Nephron (organoid): ENCODE results near the gene COL15A1.

Experiments used
- H3K27ac Mint-ChIP-seq, 3 experiments: 2 replicates each; pipeline ENCODE4 v1.8.0; 2020; ENCODE audit warnings: mixed read lengths in 3 of 3, mild to moderate bottlenecking in 2 of 3, moderate library complexity in 1 of 3
- H3K27me3 Mint-ChIP-seq: 2 replicates; pipeline ENCODE4 v1.8.0; 2021; ENCODE audit warnings: low read depth, mild to moderate bottlenecking, moderate library complexity, mixed read lengths
- H3K36me3 Mint-ChIP-seq: 2 replicates; pipeline ENCODE4 v1.8.0; 2020; ENCODE audit warnings: low read depth, mixed read lengths
- H3K4me1 Mint-ChIP-seq: 2 replicates; pipeline ENCODE4 v1.8.0; 2020; ENCODE audit warnings: mixed read lengths
- H3K4me3 Mint-ChIP-seq, 3 experiments: 2 replicates each; pipeline ENCODE4 v1.8.0; 2020; ENCODE audit warnings: mild to moderate bottlenecking in 3 of 3, mixed read lengths in 3 of 3, moderate library complexity in 2 of 3
- H3K9me3 Mint-ChIP-seq: 2 replicates; pipeline ENCODE4 v1.8.0; 2020; ENCODE audit warnings: mixed read lengths
- TF ChIP-seq, protein P1 (sequence below), 3 experiments: fragments of 200-600 bp; sonication (generic); IDR thresholded peaks; one replicate each; pipeline ENCODE4 v1.5.0; 2021; ENCODE audit warnings: antibody characterized with exemption in 3 of 3; ENCODE audit not compliant: unreplicated experiment in 3 of 3

The COL15A1 gene

DNA sequence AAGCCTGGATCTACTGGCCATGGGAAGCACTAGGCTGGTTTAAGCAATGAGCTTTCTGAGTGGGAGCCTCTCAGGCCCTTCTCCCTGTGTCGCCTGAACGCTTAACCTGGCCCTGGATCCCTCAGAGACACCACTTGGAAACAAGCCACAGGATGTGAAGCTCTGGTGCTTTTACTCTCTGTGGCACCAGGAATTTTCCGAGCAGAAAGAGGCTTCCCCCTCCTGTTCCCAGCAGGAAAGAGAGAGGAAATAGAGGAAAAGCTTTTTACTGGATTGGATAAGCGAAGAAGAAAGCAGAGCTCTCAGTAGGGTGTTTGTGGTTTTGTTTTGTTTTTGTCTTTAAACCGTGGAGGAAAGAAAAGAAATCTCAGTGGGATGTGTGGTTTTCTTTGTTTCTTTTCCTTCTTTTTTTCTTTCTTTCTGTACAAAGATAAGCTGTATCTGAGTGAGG lies 34.5 kb downstream of the COL15A1 start:
- Mint-ChIP-seq H3K27ac (peak overlapping the region; percentile 33 to 76 (median 71)), H3K9me3 (no peaks in the 10 kb centered on the region), H3K4me3 (no peak overlapping the region), H3K4me1 (peaks cover 39% of the 10 kb centered on the region), H3K36me3 (no peaks in the 10 kb centered on the region), H3K27me3 (peaks cover 30% of the 10 kb centered on the region)
- TF ChIP-seq, protein P1, sequence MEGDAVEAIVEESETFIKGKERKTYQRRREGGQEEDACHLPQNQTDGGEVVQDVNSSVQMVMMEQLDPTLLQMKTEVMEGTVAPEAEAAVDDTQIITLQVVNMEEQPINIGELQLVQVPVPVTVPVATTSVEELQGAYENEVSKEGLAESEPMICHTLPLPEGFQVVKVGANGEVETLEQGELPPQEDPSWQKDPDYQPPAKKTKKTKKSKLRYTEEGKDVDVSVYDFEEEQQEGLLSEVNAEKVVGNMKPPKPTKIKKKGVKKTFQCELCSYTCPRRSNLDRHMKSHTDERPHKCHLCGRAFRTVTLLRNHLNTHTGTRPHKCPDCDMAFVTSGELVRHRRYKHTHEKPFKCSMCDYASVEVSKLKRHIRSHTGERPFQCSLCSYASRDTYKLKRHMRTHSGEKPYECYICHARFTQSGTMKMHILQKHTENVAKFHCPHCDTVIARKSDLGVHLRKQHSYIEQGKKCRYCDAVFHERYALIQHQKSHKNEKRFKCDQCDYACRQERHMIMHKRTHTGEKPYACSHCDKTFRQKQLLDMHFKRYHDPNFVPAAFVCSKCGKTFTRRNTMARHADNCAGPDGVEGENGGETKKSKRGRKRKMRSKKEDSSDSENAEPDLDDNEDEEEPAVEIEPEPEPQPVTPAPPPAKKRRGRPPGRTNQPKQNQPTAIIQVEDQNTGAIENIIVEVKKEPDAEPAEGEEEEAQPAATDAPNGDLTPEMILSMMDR (IDR thresholded peaks at IDR 0.05; ENCODE audit: unreplicated experiment in 3 of 3): no peak

DNA sequence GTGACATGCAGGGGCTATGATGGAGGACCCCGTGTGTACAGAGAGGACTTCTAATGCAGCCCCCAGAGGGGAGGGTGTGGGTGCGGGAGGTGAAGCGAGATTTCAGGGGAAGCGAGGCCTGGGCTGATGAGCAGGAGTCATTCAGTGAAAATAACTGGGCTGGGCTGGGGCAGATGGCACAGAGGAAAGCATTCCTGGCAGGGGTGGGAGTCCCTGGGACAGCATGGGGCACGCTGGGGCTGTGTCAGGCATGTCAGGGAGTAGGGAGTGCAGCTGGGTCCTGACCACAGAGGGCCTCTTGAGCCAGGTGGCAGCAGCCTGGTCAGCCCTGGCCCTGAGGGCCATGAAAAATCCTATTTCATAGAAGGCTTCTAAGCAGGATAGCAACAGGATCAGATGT lies 36.6 kb downstream of the COL15A1 start:
- TF ChIP-seq, protein P1 (IDR thresholded peaks at IDR 0.05; ENCODE audit: unreplicated experiment in 3 of 3): no peak
- Mint-ChIP-seq H3K36me3 (no peaks in the 10 kb centered on the region), H3K4me1 (peaks cover 27% of the 10 kb centered on the region), H3K27ac (no peak overlapping the region), H3K4me3 (no peak overlapping the region), H3K27me3 (peaks cover 22% of the 10 kb centered on the region), H3K9me3 (no peaks in the 10 kb centered on the region)

GRCh38 chr9:98983295-98984268 lies 39.9 kb downstream of the COL15A1 start:
- H3K9me3 Mint-ChIP-seq: no peaks in the 10 kb centered on the region
- no peak overlapping the region for H3K27ac Mint-ChIP-seq
- no peaks in the 10 kb centered on the region for H3K36me3 Mint-ChIP-seq
- H3K4me1 Mint-ChIP-seq: peaks cover 11% of the 10 kb centered on the region
- TF ChIP-seq, protein P1 (IDR thresholded peaks at IDR 0.05; ENCODE audit: unreplicated experiment in 3 of 3): no peak
- peaks cover 11% of the 10 kb centered on the region for H3K27me3 Mint-ChIP-seq
- H3K4me3 Mint-ChIP-seq: no peak overlapping the region

GRCh38 chr9:98985596-98985995 lies 41.9 kb downstream of the COL15A1 start:
- H3K27me3 Mint-ChIP-seq: peaks cover 6% of the 10 kb centered on the region
- no peaks in the 10 kb centered on the region for H3K9me3 Mint-ChIP-seq
- TF ChIP-seq, protein P1 (IDR thresholded peaks at IDR 0.05; ENCODE audit: unreplicated experiment in 3 of 3): no peak
- H3K36me3 Mint-ChIP-seq: no peaks in the 10 kb centered on the region
- peaks cover 3% of the 10 kb centered on the region for H3K4me1 Mint-ChIP-seq
- no peak overlapping the region for H3K27ac Mint-ChIP-seq
- H3K4me3 Mint-ChIP-seq: no peak overlapping the region

DNA sequence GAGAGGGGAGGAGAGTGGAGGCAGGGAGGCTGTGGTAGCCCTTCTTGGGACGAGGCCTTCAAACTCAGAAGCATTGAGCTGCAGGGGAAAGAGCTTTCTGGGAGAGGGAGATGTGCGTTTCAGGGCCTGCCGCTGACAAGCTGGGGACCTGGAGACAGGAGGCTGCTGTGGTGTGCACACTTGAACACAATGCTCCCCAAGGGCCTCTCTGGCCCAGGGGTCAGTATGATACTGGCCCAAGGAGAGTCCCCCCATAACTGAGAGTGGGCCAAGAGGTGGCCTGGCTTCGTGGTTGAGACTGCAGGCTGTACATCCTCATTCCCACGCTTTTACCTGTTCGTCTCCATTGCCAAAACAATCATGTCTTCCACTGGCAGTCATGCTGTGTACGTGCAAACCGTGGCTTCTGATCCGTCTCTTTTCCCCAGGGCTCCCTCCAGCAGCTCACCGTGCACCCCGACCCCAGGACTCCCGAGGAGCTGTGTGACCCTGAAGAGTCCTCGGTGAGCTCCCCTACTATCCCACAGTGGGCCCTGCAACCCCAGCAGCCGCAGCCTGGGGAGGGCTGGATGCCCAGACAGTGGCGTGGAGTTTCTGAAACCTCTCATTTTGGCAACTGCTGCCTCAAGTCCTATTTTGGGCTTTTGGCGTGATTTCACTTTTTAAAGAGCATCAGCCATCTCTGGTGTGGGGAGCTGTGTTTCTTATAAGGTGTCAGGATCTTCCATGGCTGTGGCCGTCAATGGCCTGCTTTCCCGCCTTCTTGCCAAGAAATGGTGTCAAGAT lies 43.4 kb downstream of the COL15A1 start:
- Mint-ChIP-seq H3K4me1 (peaks cover 3% of the 10 kb centered on the region), H3K27ac (no peak overlapping the region), H3K27me3 (peaks cover 6% of the 10 kb centered on the region), H3K4me3 (no peak overlapping the region), H3K9me3 (no peaks in the 10 kb centered on the region), H3K36me3 (no peaks in the 10 kb centered on the region)
- TF ChIP-seq, protein P1 (IDR thresholded peaks at IDR 0.05; ENCODE audit: unreplicated experiment in 3 of 3): no peak
